Endothelial cell of umbilical vein (primary cell): ENCODE measurements around the gene STK39. TPM values are rescaled to one million over a fixed set of nuclear protein-coding genes. Genes with fewer than 3 reads are reported as not detected.

Experiments used
- BruUV-seq: library from RNA; stranded (reverse); fragments of 400-500 nt; replicated peaks from 2 replicates; lab custom pipeline; 2021; lab: Mats Ljungman, UMichigan
- CTCF ChIA-PET: fragments of 300-600, 350-600 bp; sonication (Branson Sonifier 250); formaldehyde crosslinking; loops from one replicate; lab custom pipeline; 2021; ENCODE audit warnings: antibody characterized with exemption, inconsistent platforms; lab: Charles Lee
- POLR2A ChIA-PET: fragments of 300-600, 350-600 bp; sonication (Branson Sonifier 250); formaldehyde crosslinking; loops from one replicate; lab custom pipeline; 2021; ENCODE audit warnings: antibody characterized with exemption, inconsistent platforms; lab: Charles Lee
- DNase-seq: peaks from one replicate; pipeline ENCODE4 v3.0.0-alpha.2; 2011; ENCODE audit warnings: low read depth, low spot score
- FAIRE-seq: peaks from 2 replicates; lab custom pipeline; 2011; peaks lifted over from hg19 to GRCh38; lab: Jason Lieb, UNC
- H2AFZ ChIP-seq: 2 replicates; pipeline ENCODE4 v1.6.0; 2012; ENCODE audit warnings: low read depth, low read length, control low read depth, inconsistent platforms
- H3K27ac ChIP-seq: 2 replicates; pipeline ENCODE4 v1.5.1; 2011; ENCODE audit warnings: low read depth, mild to moderate bottlenecking, control low read depth, low read length, moderate library complexity; ENCODE audit not compliant: insufficient read depth
- H3K27me3 ChIP-seq, 2 experiments: 2 replicates each; pipeline versions ENCODE4 v1.6.0 to v1.6.1; 2011; ENCODE audit warnings: low read length in 2 of 2, mixed read lengths in 1 of 2; ENCODE audit not compliant: control insufficient read depth in 2 of 2, insufficient read depth in 2 of 2
- H3K36me3 ChIP-seq, 2 experiments: 2 replicates in 1 of 2; 3 replicates in 1 of 2; pipeline ENCODE4 v1.5.1; 2011; ENCODE audit warnings: low read length in 2 of 2, mild to moderate bottlenecking in 1 of 2, moderate library complexity in 1 of 2; ENCODE audit not compliant: control insufficient read depth in 2 of 2, insufficient read depth in 2 of 2; ENCODE audit errors: extremely low read depth in 1 of 2
- H3K4me1 ChIP-seq: 3 replicates; pipeline ENCODE4 v1.5.1; 2011; ENCODE audit warnings: mild to moderate bottlenecking, low read length; ENCODE audit not compliant: control insufficient read depth, insufficient read depth; ENCODE audit errors: extremely low read depth
- H3K4me2 ChIP-seq: 2 replicates; pipeline ENCODE4 v1.6.1; 2011; ENCODE audit warnings: low read length, control low read depth, mixed read lengths; ENCODE audit not compliant: insufficient read depth
- H3K4me3 ChIP-seq, 3 experiments: fragments of 200-600 bp in 1 of 3; sonication (generic), shearing (Covaris generic) in 1 of 3; replicated peaks in 1 of 3; 2 replicates each; pipeline ENCODE4 v1.5.1; 2011 to 2016; ENCODE audit warnings: control low read depth in 3 of 3, low read length in 3 of 3, mild to moderate bottlenecking in 2 of 3, inconsistent platforms in 1 of 3, low read depth in 1 of 3, moderate library complexity in 1 of 3; ENCODE audit not compliant: insufficient read depth in 1 of 3
- H3K79me2 ChIP-seq: 2 replicates; pipeline ENCODE4 v1.6.0; 2012; ENCODE audit warnings: low read length, inconsistent platforms; ENCODE audit not compliant: control insufficient read depth, insufficient read depth
- H3K9ac ChIP-seq: replicated peaks from 2 replicates; pipeline ENCODE3; 2011; ENCODE audit warnings: low read length, control low read depth; ENCODE audit not compliant: insufficient read depth; ENCODE audit errors: extremely low read depth
- H3K9me1 ChIP-seq: replicated peaks from 3 replicates; pipeline ENCODE4 v1.6.0; 2011; ENCODE audit warnings: mild to moderate bottlenecking, low read length; ENCODE audit not compliant: control insufficient read depth, insufficient read depth; ENCODE audit errors: extremely low read depth
- H3K9me3 ChIP-seq: replicated peaks from 2 replicates; pipeline ENCODE4 v1.5.1; 2012; ENCODE audit warnings: low read length, inconsistent platforms; ENCODE audit not compliant: control insufficient read depth, insufficient read depth
- H4K20me1 ChIP-seq: replicated peaks from 2 replicates; pipeline ENCODE3; 2011; ENCODE audit warnings: mild to moderate bottlenecking, low read length; ENCODE audit not compliant: control insufficient read depth, insufficient read depth; ENCODE audit errors: extremely low read depth
- FOS ChIP-seq: IDR thresholded peaks from 2 replicates; pipeline ENCODE4 v1.6.1; 2011; ENCODE audit warnings: mild to moderate bottlenecking, low read length, moderate library complexity, borderline replicate concordance; ENCODE audit not compliant: insufficient read depth
- MYC ChIP-seq: IDR thresholded peaks from one replicate; pipeline ENCODE4 v1.6.1; 2011; ENCODE audit warnings: mild to moderate bottlenecking, low read depth, low read length
- POLR2A ChIP-seq: IDR thresholded peaks from 2 replicates; pipeline ENCODE4 v1.6.1; 2012; ENCODE audit warnings: low read depth, mild to moderate bottlenecking, control low read depth, low read length
- POLR2AphosphoS5 ChIP-seq: IDR thresholded peaks from 2 replicates; pipeline ENCODE4 v1.6.1; 2012; ENCODE audit warnings: low read depth, mild to moderate bottlenecking, control low read depth, low read length, moderate library complexity; ENCODE audit not compliant: insufficient read depth
- dilution Hi-C: fragments of 300-500 bp; cut with MboI; formaldehyde crosslinking; loops from one replicate; pipeline ENCODE4 v1.15.0; 2019; ENCODE audit warnings: low sequenced_read_pairs; ENCODE audit not compliant: extremely low pct_ligation_motif_present
- intact Hi-C: fragments of 100-400 bp; cut with micrococcal nuclease; formaldehyde crosslinking; loops from one replicate; pipeline ENCODE4 v1.10.0; 2022
- polyA plus RNA-seq, 4 experiments: library from polyadenylated mRNA; depleted of rRNA in 3 of 4; stranded (reverse) in 3 of 4; unstranded in 1 of 4; fragments of >200 nt; gene quantifications; 2 replicates each; pipeline versions ENCODE4 v1.2.1 to v1.2.3, GENCODE V29; 2011 to 2012; ENCODE audit warnings: missing spikeins in 1 of 4
- total RNA-seq: library from RNA; stranded (reverse); gene quantifications from 2 replicates; pipeline ENCODE4 v1.2.3, GENCODE V29; 2021

Gene STK39
- total and polyA plus RNA-seq, 2 donors (not counting 3 experiments of a cell fraction or from before 2014, with no cell fraction given), result 4.6 to 13.1 TPM

- no peak overlapping the region for H2AFZ ChIP-seq
- H3K9me3 ChIP-seq, result no peaks in the 10 kb centered on the region
- no peak for DNase-seq
- no peaks in the 10 kb centered on the region for H3K9me1 ChIP-seq
- no peaks in the 10 kb centered on the region for H3K36me3 ChIP-seq
- TF ChIP-seq POLR2AphosphoS5 (no peak), MYC (no peak)
- no peak for FAIRE-seq
- H3K79me2 ChIP-seq, result no peaks in the 10 kb centered on the region
- CTCF ChIA-PET, result interaction anchor here (1.1 kb wide), 1 partner anchor 8 kb away, joined by 4 read pairs; no protein-coding TSS in a partner anchor
- no peaks in the 10 kb centered on the region for H3K4me1 ChIP-seq
- no peak overlapping the region for H3K9ac ChIP-seq
- no peak overlapping the region for H3K27ac ChIP-seq
- BruUV-seq, result no TSS peak
- no peak overlapping the region for H3K4me2 ChIP-seq
- H3K27me3 ChIP-seq, result no peaks in the 10 kb centered on the region
- intact Hi-C loops (no loop called here), dilution Hi-C loops (no loop called here)
- POLR2A ChIA-PET, result no interaction called here
- H3K4me3 ChIP-seq, result no peak overlapping the region
- H4K20me1 ChIP-seq, result no peaks in the 10 kb centered on the region
Observed at GRCh38 chr2:167929484-167929883, 317.9 kb downstream of the STK39 start.

GRCh38 chr2:167928434-167928833 is 319.0 kb downstream of the STK39 start:
- ChIA-PET POLR2A (no interaction called here), CTCF (no interaction called here)
- Histone ChIP-seq H3K79me2 (no peaks in the 10 kb centered on the region), H3K4me2 (no peak overlapping the region), H2AFZ (no peak overlapping the region), H4K20me1 (no peaks in the 10 kb centered on the region), H3K4me1 (no peaks in the 10 kb centered on the region), H3K27ac (no peak overlapping the region), H3K4me3 (no peak overlapping the region), H3K36me3 (no peaks in the 10 kb centered on the region), H3K9me3 (no peaks in the 10 kb centered on the region), H3K9ac (no peak overlapping the region), H3K27me3 (no peaks in the 10 kb centered on the region), H3K9me1 (no peaks in the 10 kb centered on the region)
- intact Hi-C loops (no loop called here), dilution Hi-C loops (no loop called here)
- DNase-seq (no peak), FAIRE-seq (no peak)
- TF ChIP-seq FOS (no peak), POLR2A (no peak)
- no TSS peak for BruUV-seq
